Measurements from ENCODE around the gene VAMP8.

VAMP8 gene

DNA sequence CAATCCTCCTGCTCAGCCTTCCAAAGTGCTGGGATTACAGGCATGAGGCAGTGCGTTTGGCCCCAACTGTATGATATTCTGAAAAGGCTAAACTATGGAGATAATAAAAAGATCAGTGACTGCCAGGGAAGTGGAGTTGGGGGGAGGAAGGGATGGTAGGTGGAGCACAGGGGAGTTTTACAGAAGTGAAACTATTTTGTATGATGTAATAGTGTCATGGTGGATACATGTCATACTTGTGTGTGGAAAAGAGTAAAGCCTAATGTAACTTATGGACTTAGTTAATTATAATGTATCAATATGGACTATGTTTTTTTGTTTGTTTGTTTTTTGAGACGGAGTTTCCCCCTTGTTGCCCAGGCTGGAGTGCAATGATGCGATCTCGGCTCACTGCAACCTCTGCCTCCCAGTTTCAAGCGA, 13.2 kb upstream of the VAMP8 start:
- no peak for DNase-seq

DNA sequence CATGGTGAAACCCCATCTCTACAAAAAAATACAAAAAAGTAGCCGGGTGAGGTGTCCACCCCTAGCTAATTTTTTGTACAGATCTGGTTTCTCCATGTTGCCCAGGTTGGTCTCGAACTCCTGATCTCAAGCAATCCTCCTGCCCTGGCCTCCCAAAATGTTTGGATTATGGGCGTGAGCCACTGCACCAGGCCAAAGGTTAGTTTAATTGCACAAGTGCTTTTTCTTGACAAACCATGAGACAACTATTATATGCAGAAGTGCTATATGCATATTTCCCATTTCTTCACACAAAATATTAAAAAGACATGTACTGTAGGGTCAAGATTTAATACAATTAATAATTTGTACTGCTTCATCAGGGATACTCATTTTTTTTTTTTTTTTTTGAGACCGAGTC, 11.1 kb upstream of the VAMP8 start:
- DNase-seq = no peak
- intact Hi-C loops (cut with DNase I) = no loop called here

More for the DNA sequence above, 13.2 kb upstream of the VAMP8 start:
- intact Hi-C loops (cut with DNase I) = loop anchor here (5.0 kb wide), 1 partner anchor 33 kb away; the partner anchor contains the start of gene RNF181

DNA sequence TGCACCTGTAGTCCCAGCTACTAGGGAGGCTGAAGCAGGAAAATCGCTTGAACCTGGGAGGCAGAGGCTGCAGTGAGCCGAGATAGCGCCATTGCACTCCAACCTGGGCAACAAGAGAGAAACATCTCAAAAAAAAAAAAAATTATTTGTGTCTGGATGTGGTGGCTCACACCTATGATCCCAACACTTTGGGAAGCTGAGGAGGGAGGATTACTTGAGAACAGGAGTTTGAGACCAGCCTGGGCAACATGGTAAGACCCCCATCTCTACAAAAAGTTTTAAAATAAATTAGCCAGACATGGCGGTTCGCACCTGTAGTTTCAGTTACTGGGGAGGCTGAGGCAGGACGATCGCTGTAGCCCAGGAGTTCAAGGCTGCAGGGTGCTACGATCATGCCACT, 1.6 kb upstream of the VAMP8 start:
- no peak for DNase-seq
- intact Hi-C loops (cut with DNase I) = no loop called here

DNA sequence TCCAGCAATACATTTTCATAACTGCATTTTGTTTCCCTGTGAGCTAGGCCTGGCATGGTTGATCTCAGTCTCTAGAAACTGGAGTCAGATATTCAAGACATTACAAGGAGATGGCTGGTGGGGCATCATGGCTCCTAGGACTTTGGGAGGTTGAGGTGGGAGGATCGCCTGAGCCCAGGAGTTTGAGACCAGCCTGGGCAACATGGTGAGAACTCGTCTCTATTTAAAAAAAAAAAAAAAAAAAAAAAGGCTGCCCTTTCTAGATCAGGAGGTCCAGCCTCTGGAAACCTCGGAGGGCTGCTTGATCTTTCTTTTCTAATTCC, 362 bp upstream of the VAMP8 start:
- intact Hi-C loops (cut with DNase I) = no loop called here

DNA sequence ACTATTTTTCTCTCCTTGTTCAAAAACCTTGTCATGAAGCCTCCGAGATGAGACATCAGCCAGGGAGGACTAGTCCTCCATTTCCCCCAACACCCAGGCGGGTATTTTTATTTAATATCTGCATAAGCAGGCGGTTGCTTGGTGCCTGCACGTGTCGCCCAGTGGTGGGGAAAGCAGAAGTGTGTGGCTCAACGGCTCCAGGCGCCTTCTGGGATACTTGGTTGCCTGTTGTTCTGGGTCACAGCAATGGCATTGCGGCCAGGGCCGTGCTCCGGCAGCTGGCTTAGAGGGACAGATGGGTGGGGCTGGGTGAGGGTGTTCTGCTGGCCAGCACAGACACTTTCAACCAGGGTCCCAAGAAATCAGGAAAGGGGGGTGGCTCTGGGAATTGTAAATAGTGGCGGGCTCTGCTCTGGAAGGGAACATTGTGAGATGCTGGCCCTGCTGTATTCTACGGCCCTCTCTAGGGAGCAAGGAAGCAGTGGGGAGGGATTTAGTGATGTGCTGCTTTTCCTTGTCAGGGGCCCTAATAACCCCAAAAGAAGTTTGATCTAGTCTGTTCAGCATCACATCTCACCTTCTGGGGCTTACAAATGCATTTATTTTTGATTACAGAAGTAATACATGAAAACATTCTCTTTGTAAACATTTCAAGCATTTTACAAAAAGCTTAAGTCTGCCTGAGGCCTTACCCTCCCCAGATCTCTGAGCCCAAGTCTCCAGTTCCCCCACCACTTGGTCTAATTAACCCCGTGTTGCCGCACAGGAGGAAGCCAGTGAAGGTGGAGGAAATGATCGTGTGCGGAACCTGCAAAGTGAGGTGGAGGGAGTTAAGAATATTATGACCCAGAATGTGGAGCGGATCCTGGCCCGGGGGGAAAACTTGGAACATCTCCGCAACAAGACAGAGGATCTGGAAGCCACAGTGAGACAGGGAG, 1.1 kb downstream of the VAMP8 start:
- intact Hi-C loops (cut with DNase I) = no loop called here
- peak in 10 of 42 donors; percentile 6 to 59 (median 37) for DNase-seq

More for the DNA sequence above, 362 bp upstream of the VAMP8 start:
- no peak for DNase-seq

- DNase-seq = peak in 2 of 42 donors; percentile 26 to 31
- intact Hi-C loops (cut with DNase I) = no loop called here
These were observed 2.0 kb downstream of the VAMP8 start for GRCh38 chr2:85579266-85579935.

DNA sequence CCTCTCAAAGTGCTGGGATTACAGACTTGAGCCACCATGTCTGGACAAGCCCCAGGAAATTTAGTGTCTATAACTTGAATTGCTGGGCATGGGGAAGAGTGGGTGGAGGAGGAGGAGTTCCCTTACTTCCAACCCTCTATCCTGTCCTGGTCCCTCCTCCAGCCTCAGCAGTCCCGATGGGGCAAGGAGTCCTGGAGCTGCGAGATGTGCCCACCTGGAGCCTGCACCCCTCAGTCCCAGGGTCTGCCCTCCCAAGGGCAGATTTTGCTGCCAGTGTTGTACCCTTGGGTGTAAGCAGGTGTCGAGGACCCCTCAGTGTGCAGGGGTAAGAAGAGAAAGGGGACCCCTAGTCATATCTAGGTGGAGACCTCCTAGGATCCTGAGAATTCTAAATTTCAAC, 2.8 kb downstream of the VAMP8 start:
- DNase-seq = no peak
- intact Hi-C loops (cut with DNase I) = no loop called here

DNA sequence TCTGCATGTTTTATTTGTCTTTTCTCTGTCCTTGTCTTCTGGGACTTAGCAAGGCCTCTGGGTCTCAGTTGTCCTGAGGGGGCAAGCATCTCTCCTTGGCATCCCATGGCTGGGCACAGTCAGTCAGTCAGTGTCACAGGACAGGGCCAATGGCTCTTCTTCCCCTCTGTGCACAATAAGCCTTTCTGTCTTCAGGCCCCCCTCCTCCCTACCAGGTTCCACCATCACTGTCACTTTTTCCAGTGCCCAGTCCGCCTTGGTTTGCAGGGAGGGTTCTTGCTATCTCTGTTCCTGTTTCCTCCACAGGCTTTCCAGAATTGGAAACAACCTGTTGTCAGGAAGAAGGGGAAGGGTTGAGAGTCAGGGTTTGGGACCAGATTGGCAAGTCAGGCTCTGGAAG, 5.1 kb downstream of the VAMP8 start:
- DNase-seq = peak in 17 of 42 donors; percentile 22 to 75 (median 48)
- intact Hi-C loops (cut with DNase I) = no loop called here

DNA sequence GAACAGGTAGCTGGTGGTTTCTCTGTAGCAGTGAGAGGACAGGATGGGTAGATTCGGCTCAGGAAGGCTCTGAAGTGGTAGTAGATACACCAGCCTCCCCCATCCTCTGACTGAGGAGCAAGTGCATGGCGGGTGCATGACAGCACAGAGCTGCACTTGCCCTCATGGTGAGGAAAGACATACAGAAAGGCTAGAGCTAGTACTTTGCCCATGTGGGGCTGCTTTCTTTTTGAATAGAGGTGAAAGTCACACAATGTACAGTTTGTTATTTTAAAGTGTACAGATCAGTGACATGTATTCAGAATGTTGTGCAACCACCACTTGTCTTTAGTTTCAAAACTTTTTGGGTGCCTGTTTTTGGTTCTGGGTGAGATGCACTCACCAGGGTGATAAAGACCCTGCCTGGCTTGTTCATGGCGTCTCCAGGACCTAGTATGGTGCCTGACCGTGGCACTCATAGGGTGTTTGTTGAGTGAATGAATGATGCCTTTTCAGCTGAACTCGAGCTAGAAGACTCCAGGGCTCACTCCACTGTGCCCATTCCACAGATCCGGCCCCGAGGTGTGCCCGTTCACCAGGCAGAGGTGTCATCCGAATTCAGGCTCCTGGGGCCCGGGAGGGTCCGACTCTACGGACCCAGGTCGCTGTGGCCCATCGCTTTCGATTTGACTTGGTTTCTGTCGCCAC, 6.4 kb downstream of the VAMP8 start:
- intact Hi-C loops (cut with DNase I) = no loop called here
- DNase-seq = no peak

- DNase-seq = peak in 9 of 42 donors; percentile 17 to 56 (median 39)
- intact Hi-C loops (cut with DNase I) = no loop called here
These were observed 7.0 kb downstream of the VAMP8 start, which contains the start of gene VAMP5 for GRCh38 chr2:85584354-85584856. Gene VAMP5, plus strand, starts transcription at chr2:85584431. Its CDS starts 60 bp downstream, at chr2:85584491.

GRCh38 chr2:85584857-85585780, 7.7 kb downstream of the VAMP8 start:
- intact Hi-C loops (cut with DNase I) = no loop called here

DNA sequence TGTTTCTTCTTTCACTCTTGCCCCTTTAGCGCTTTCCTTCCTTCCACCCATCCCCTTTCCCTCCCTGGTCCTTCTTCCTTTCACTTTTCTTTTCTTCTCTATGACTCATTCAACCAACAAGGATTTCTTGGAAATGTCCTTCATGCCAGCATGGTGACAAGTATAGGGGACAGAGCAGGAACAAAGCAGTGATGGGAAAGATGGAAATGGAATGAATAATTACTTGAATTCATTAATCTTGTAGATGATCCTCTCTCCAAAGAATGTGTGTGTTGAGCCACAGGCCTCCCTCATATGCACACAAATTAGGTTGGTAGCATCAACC, 8.4 kb downstream of the VAMP8 start:
- intact Hi-C loops (cut with DNase I) = no loop called here
- no peak for DNase-seq

More at GRCh38 chr2:85584857-85585780, 7.7 kb downstream of the VAMP8 start:
- DNase-seq = no peak

- intact Hi-C loops (cut with DNase I) = no loop called here
- no peak for DNase-seq
These were observed 10.8 kb downstream of the VAMP8 start for GRCh38 chr2:85588236-85588635.

DNA sequence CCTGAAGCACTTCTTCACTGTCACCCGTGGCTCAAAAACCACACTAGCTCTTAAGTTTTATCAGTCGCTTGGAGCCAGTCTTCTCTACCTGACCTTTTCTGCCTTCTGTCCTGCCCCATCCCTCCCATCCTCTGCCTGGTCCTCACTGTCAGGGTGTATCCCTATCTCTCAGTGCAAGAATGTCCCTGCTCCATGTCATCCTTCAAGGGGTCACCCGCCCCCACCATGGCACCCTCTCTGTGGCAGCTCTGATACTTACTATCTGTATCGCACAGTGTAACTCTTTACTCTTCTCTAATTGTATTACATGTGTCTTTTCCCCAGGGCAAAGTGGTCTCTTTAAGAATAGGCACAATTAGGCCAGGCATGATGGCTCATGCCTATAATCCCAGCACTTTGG, 11.3 kb downstream of the VAMP8 start:
- intact Hi-C loops (cut with DNase I) = no loop called here
- no peak for DNase-seq

- peak in 3 of 42 donors; percentile 33 to 45 (median 42) for DNase-seq
- intact Hi-C loops (cut with DNase I) = no loop called here
These were observed 11.8 kb downstream of the VAMP8 start for GRCh38 chr2:85589181-85589580.

- DNase-seq = peak in 2 of 42 donors; percentile 11 to 41
- intact Hi-C loops (cut with DNase I) = no loop called here
These were observed 12.8 kb downstream of the VAMP8 start for GRCh38 chr2:85589982-85590791.

DNA sequence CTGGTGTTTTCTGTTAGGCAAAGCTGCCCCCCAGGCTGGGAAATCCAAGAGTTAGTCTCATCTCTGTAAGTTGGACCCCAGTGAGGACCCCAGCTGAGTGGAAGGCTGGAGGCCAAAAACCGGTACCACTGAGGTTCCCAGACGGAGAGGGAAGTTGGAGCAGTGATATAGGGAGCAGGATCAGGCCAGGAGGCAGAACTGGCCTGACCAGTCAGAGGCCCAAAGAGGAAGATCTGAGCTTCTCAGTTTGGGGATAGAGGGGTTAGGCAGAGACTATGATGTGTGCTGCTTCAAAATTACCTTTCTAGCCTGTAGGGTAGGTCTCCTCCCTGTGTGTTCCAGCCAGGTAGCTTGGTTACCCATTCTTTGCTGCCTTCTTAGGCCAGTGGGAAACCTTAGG, 13.6 kb downstream of the VAMP8 start:
- no peak for DNase-seq
- intact Hi-C loops (cut with DNase I) = no loop called here

- intact Hi-C loops (cut with DNase I) = no loop called here
These were observed 14.2 kb downstream of the VAMP8 start for GRCh38 chr2:85591563-85591962.

More at GRCh38 chr2:85591563-85591962, 14.2 kb downstream of the VAMP8 start:
- no peak for DNase-seq

All from head of caudate nucleus (tissue), 42 donors.